ENCODE data around the gene RFX4. TPM values are rescaled to one million over a fixed set of nuclear protein-coding genes. Genes with fewer than 3 reads are reported as not detected.

The RFX4 gene
- total and polyA plus RNA-seq, 9 of the 15 experiments (the other 6 are each of a cell fraction or from before 2014, with no cell fraction given): not detected

DNA sequence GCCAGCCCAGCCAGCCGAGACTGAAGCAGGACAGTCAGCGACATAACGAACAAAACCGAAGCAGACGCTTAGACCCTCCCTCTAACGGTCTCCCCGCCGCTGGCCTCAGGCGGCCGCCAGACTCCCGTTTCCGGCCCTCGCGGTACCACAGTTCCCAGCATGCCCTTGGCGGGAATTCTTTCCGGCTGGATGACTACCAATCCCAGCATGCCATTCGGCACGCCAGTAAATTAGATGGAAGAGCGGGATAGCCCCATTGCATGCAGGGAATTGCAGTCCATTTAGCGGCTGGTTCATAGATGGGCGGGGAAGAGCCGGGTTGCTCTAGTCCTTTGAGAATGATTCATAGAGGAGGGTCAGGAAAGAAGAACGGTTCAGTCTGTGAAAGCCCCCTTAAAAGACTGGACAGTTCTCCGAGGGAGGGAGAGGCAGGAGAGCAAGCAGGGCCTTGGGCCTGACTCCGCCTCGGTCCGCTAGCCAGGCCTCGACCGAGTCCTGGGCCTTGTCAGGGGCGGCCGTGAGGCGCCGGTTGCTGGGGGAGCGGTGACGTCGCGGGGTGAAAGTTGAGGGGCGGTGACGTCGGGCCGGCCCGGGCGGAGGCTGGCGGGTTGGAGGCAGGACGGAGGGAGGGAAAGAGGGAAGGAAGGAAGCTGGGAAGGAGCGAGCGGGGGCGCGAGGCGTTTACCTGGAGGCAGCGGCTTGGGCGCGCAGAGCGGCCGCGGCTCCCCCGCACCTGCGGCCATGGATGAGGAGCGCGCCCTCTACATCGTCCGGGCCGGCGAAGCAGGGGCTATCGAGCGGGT lies 191.4 kb downstream of the RFX4 start, which contains the start of gene RIC8B (continued):
- TF ChIP-seq, protein P1, sequence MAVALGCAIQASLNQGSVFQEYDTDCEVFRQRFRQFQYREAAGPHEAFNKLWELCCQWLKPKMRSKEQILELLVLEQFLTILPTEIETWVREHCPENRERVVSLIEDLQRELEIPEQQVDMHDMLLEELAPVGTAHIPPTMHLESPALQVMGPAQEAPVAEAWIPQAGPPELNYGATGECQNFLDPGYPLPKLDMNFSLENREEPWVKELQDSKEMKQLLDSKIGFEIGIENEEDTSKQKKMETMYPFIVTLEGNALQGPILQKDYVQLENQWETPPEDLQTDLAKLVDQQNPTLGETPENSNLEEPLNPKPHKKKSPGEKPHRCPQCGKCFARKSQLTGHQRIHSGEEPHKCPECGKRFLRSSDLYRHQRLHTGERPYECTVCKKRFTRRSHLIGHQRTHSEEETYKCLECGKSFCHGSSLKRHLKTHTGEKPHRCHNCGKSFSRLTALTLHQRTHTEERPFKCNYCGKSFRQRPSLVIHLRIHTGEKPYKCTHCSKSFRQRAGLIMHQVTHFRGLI (CRISPR knock-in tag; IDR thresholded peaks at IDR 0.05): no peak
- TF ChIP-seq DMBX1 (CRISPR knock-in tag; IDR thresholded peaks at IDR 0.05; ENCODE audit: borderline replicate concordance) (no peak), HSF4 (CRISPR knock-in tag; IDR thresholded peaks at IDR 0.05; ENCODE audit: borderline replicate concordance) (no peak), HNRNPH1 (optimal IDR thresholded peaks at IDR 0.05; ENCODE audit: low read depth, low read length) (no peak), ARHGAP35 (IDR thresholded peaks at IDR 0.05; ENCODE audit: partially characterized antibody) (no peak), MTA3 (IDR thresholded peaks at IDR 0.05; ENCODE audit: borderline replicate concordance) (peak; percentile 33; the same call in 1 of the 2 replicates), DACH1 (IDR thresholded peaks at IDR 0.05; ENCODE audit: partially characterized antibody) (no peak)
- TF ChIP-seq, protein P2, sequence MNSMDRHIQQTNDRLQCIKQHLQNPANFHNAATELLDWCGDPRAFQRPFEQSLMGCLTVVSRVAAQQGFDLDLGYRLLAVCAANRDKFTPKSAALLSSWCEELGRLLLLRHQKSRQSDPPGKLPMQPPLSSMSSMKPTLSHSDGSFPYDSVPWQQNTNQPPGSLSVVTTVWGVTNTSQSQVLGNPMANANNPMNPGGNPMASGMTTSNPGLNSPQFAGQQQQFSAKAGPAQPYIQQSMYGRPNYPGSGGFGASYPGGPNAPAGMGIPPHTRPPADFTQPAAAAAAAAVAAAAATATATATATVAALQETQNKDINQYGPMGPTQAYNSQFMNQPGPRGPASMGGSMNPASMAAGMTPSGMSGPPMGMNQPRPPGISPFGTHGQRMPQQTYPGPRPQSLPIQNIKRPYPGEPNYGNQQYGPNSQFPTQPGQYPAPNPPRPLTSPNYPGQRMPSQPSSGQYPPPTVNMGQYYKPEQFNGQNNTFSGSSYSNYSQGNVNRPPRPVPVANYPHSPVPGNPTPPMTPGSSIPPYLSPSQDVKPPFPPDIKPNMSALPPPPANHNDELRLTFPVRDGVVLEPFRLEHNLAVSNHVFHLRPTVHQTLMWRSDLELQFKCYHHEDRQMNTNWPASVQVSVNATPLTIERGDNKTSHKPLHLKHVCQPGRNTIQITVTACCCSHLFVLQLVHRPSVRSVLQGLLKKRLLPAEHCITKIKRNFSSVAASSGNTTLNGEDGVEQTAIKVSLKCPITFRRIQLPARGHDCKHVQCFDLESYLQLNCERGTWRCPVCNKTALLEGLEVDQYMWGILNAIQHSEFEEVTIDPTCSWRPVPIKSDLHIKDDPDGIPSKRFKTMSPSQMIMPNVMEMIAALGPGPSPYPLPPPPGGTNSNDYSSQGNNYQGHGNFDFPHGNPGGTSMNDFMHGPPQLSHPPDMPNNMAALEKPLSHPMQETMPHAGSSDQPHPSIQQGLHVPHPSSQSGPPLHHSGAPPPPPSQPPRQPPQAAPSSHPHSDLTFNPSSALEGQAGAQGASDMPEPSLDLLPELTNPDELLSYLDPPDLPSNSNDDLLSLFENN (IDR thresholded peaks at IDR 0.05; ENCODE audit: low read depth in 2 of 2, low read length in 2 of 2): no peak; a peak in 1 of 4 replicates
- TF ChIP-seq, protein P3, sequence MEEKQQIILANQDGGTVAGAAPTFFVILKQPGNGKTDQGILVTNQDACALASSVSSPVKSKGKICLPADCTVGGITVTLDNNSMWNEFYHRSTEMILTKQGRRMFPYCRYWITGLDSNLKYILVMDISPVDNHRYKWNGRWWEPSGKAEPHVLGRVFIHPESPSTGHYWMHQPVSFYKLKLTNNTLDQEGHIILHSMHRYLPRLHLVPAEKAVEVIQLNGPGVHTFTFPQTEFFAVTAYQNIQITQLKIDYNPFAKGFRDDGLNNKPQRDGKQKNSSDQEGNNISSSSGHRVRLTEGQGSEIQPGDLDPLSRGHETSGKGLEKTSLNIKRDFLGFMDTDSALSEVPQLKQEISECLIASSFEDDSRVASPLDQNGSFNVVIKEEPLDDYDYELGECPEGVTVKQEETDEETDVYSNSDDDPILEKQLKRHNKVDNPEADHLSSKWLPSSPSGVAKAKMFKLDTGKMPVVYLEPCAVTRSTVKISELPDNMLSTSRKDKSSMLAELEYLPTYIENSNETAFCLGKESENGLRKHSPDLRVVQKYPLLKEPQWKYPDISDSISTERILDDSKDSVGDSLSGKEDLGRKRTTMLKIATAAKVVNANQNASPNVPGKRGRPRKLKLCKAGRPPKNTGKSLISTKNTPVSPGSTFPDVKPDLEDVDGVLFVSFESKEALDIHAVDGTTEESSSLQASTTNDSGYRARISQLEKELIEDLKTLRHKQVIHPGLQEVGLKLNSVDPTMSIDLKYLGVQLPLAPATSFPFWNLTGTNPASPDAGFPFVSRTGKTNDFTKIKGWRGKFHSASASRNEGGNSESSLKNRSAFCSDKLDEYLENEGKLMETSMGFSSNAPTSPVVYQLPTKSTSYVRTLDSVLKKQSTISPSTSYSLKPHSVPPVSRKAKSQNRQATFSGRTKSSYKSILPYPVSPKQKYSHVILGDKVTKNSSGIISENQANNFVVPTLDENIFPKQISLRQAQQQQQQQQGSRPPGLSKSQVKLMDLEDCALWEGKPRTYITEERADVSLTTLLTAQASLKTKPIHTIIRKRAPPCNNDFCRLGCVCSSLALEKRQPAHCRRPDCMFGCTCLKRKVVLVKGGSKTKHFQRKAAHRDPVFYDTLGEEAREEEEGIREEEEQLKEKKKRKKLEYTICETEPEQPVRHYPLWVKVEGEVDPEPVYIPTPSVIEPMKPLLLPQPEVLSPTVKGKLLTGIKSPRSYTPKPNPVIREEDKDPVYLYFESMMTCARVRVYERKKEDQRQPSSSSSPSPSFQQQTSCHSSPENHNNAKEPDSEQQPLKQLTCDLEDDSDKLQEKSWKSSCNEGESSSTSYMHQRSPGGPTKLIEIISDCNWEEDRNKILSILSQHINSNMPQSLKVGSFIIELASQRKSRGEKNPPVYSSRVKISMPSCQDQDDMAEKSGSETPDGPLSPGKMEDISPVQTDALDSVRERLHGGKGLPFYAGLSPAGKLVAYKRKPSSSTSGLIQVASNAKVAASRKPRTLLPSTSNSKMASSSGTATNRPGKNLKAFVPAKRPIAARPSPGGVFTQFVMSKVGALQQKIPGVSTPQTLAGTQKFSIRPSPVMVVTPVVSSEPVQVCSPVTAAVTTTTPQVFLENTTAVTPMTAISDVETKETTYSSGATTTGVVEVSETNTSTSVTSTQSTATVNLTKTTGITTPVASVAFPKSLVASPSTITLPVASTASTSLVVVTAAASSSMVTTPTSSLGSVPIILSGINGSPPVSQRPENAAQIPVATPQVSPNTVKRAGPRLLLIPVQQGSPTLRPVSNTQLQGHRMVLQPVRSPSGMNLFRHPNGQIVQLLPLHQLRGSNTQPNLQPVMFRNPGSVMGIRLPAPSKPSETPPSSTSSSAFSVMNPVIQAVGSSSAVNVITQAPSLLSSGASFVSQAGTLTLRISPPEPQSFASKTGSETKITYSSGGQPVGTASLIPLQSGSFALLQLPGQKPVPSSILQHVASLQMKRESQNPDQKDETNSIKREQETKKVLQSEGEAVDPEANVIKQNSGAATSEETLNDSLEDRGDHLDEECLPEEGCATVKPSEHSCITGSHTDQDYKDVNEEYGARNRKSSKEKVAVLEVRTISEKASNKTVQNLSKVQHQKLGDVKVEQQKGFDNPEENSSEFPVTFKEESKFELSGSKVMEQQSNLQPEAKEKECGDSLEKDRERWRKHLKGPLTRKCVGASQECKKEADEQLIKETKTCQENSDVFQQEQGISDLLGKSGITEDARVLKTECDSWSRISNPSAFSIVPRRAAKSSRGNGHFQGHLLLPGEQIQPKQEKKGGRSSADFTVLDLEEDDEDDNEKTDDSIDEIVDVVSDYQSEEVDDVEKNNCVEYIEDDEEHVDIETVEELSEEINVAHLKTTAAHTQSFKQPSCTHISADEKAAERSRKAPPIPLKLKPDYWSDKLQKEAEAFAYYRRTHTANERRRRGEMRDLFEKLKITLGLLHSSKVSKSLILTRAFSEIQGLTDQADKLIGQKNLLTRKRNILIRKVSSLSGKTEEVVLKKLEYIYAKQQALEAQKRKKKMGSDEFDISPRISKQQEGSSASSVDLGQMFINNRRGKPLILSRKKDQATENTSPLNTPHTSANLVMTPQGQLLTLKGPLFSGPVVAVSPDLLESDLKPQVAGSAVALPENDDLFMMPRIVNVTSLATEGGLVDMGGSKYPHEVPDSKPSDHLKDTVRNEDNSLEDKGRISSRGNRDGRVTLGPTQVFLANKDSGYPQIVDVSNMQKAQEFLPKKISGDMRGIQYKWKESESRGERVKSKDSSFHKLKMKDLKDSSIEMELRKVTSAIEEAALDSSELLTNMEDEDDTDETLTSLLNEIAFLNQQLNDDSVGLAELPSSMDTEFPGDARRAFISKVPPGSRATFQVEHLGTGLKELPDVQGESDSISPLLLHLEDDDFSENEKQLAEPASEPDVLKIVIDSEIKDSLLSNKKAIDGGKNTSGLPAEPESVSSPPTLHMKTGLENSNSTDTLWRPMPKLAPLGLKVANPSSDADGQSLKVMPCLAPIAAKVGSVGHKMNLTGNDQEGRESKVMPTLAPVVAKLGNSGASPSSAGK (IDR thresholded peaks at IDR 0.05): peak; percentile 79
